Tibial nerve (tissue), 3 donors: ENCODE measurements around the gene PCK2.

Experiments
- CTCF ChIP-seq, 5 experiments: fragments of 200-600 bp in 3 of 5; fragments of 450-650 bp in 2 of 5; sonication (generic) in 3 of 5; IDR thresholded peaks; one replicate each; pipeline ENCODE4 v1.5.1; 2016 to 2019; ENCODE audit warnings: antibody characterized with exemption in 5 of 5, mild to moderate bottlenecking in 3 of 5, moderate library complexity in 2 of 5
- POLR2A ChIP-seq, 2 donors: fragments of 450-650 bp; IDR thresholded peaks; one replicate each; pipeline ENCODE4 v1.6.1; 2017; ENCODE audit warnings: antibody characterized with exemption in 2 of 2, mild to moderate bottlenecking in 2 of 2, moderate library complexity in 2 of 2

GRCh38 chr14:24144451-24144850 is 50.3 kb downstream of the PCK2 start:
- TF ChIP-seq CTCF (IDR thresholded peaks at IDR 0.05) (no peak), POLR2A (IDR thresholded peaks at IDR 0.05) (no peak)
